Stimulated activated CD4-positive, alpha-beta T cell treated with anti-CD3 and anti-CD28 coated beads, Interleukin-4, amount 100 ng/mL, for 24 hours (primary cell): ENCODE results near the gene IZUMO2.
"Not testable (repeated sequence)": the region's sequence is repeated elsewhere in the genome, so short reads cannot be mapped to it uniquely, and the experiment has no call there.

Experiments used
- DNase-seq: peaks from one replicate; pipeline ENCODE4 v3.0.0-alpha.2; 2020

IZUMO2 gene

DNA sequence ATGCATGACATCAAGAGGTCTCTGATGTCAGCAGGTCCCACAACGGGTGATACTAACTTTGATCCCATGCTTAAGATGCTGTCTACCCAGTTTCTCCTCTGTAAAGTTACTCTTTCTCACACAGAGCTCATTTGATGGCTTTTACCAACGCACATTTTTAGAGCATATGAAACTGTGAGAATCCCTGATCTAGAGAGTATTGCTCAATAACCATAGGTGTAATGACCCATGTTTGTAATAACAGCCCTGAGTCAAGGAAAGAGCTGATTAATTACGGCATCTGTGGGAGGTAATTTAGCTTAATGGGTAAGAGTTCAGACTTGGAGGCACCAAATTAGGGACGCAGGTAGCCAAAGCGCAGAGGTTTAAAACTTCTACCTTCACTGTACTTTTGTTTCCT lies 18.0 kb upstream of the IZUMO2 start:
- no peak for DNase-seq

DNA sequence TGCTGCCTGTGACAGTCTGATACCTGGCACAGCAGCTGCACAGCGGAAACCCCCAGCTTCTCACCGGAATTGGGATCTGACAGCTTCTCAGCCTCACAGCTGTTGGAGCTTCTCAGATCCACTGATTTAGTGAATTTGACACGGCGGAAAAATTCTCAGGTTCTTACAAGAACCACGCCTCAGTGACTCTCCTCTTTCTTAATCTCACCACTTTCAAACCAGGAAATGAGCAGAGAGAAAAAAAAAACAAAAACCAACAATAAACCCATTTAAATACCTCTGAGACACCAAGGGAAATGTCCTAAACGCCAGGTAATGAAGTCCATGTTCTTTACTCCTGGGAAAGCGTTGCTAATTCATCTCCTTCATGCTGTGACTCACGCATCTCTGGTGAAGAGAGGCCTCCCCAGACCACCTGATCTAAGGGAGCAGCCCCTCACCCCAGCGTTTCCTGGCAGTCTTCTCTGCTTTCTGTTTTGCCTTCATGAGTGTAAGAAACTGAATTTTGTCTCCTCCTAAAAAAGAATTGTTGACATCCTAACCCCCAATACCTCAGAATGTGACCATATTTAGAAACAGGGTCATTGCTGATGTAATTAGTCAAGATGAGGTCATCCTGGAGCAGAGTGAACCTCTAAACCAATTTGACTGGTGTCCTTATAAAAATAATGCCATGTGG lies 15.9 kb upstream of the IZUMO2 start:
- DNase-seq, result no peak

DNA sequence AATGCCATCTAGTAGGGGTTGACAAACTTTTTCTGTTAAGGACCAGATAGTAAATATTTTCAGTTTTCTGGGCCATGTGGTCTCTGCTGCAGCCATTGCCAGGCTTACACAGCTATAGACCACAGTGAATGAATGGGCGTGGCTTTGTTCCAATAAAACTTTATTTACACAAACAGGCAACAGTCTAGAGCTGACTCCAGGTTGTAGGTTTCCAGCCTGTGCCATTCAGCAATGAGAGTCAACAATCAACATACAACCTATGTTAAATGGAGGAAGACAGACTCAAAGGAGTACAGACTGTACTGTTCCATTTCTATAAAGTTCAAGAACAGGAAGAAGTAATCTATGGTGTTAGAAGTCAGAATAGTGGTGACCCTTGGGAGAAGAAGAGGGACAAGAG lies 15.2 kb upstream of the IZUMO2 start:
- DNase-seq, result no peak

DNA sequence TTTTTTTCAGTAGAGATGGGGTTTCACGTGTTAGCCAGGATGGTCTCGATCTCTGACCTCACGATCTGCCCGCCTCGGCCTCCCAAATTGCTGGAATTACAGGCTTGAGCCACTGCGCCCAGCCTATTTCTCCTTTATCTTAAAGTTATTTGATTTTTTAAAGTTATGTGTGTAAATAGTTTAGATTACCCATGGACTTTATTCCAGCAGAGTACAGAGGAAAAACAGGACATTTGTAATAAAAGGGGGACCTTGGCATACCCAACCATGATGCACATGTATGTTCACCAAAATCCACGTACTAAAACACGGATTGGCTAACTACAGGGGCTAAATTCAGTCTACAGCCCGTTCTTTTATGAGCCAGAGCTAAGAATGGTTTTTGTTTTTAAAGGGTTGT lies 13.7 kb upstream of the IZUMO2 start:
- no peak for DNase-seq

DNA sequence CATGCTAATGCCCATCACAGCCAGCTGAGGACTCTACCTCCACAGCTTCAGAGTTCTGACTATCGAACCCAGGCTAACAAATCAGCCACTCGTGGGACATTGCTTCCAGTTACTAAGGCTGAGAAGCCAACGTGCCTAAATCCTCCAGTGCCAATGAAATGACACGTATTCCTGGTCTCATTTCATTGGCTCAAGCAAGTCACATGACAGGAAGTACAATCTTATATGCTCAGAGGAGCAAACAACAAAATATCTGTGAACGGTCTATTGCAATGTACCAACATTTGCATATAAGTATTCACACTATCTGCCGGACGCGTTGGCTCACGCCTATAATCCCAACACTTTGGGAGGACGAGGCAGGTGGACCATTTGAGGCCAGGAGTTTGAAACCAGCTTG lies 12.8 kb upstream of the IZUMO2 start:
- no peak for DNase-seq

DNA sequence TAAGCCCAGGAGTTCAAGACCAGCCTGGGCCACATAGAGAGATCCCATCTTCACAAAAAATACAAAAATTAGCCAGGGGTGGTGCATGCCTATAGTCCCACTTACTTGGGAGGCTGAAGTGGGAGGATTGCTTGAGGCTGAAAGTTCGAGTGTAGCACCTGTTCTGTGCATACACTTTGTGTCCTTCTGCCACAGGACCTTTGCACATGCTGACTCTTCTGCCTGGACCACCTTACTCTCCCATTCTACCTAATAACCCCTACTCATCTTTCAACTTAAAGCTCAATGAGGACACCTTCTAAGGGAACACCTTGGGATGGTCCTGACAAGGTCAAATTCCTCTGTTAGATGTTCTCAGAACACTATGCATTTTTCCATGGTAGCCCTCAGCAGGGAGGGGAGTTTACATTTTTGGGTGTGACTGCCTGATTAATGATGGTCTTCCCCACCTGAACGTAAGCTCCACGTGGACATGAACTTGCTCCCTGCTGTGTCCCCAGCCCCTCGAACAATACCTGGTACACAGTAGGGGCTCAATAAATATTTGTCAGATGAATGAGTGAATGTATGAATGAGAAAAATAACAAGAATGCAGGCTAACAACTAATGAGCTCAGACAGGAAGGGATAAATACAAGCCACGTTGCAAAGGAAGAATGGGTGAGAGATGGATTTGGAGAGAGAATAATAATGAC lies 11.2 kb upstream of the IZUMO2 start:
- no peak for DNase-seq

DNA sequence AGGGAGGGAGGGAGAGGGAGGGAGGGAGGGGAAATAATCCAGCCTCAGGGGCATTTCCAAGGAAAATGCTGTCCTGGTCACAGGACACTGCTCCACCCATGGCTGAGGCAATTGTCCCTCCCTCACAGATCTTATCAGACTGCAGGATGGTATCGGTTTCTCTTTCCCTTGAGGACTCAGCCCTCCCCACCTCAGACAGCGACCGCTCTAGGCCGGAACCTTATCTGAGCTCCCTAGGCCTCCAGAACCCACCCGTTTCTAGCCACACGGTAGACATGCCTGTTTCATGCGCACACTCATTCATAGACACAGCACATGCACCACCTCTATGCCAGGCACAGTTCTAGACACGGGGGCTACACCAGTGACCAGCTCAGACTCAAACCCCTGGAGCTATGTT lies 10.0 kb upstream of the IZUMO2 start:
- no peak for DNase-seq

DNA sequence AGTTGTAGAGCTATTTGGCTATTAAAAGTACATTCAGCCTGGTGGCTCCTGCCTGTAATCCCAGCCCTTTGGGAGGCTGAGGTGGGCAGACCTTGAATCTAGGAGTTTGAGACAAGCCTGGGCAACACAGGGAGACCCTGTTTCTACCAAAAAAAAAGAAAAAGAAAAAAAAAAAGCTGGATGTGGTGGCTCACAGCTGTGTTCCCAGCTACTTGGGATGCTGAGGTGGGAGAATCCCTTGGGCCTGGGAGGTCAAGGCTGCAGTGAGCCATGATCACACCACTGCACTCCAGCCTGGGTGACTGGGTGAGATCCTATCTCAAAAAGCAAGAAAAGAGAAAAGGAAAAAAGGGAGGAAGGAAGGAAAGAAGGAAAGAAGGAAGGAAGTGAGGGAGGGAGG lies 9.6 kb upstream of the IZUMO2 start:
- DNase-seq, result no peak

DNA sequence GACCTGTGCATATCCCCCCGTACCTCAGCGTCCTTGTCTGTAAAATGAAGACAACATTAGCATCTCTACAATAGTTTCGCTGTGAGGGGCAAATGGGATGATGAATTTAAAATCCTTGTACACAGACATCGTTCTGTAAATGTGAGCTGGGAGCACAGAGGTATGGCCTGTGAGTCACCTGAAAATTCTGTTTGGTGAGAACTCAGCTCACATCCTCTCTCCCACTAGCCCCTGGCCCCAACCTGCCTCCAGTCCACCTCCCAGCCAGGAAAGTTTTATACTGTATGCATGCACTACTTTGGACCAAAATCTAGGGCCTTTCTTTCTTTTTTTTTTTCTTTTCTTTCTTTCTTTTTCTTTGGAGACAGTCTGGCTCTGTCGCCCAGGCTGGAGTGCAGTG lies 8.7 kb upstream of the IZUMO2 start:
- no peak for DNase-seq

DNA sequence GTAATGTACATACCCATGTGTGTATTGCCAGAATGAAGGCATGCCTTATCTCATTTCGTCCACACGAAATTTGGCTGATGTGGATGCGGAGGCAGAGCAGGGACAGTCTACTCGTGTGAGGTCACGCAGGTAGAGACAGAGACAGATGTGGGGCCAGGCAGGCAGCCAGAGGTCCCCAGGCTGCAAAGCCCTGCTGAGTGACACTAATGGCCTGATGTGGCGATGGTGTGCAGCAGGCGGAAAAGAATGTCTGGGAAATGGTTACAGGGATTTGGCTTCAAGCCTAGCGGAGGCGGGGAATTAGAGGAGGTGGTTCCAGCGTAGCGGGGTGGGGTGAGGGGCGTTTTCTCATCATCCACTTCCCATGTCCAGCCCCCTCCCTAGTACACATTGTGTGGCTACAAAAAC lies 4.2 kb upstream of the IZUMO2 start:
- DNase-seq, result no peak

DNA sequence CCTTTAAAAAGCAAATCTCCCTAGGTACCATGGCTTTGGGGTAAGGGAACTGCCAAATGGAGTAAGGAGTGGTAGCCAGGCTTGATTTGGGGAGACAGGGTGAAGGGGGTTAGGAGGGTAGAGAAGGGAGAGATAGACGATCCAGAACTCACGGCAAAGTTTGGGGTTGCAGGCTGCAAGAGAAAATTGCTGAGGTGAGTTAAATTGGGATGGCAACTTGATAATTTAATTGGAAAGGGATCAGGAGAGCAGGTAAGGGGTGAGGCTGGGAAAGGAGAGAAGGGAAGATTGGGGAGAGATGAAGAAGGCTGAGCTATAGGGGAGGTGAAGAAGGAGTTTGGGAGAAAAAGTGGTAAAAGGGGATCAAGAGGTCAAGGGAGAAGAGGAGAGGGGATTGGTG lies 4.0 kb downstream of the IZUMO2 start:
- no peak for DNase-seq

DNA sequence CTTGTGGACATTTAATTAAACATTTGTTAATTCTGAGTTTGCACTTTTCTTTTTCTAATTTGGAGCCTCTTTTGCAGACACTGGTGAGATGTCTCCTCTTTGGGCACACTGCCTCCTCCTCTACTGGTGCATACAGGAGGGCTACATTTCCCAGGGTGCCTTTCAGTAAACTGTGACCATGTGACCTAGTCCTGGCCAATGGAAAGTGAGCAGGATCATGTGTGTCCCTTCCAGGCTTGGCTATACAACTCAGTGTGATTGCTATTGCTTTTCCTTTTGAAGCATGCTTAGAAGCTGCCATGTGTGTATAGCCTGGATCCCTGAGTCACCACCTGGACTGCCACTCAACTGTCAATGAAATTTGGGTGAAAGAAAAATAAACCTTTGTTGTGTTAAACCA lies 4.5 kb downstream of the IZUMO2 start:
- no peak for DNase-seq

DNA sequence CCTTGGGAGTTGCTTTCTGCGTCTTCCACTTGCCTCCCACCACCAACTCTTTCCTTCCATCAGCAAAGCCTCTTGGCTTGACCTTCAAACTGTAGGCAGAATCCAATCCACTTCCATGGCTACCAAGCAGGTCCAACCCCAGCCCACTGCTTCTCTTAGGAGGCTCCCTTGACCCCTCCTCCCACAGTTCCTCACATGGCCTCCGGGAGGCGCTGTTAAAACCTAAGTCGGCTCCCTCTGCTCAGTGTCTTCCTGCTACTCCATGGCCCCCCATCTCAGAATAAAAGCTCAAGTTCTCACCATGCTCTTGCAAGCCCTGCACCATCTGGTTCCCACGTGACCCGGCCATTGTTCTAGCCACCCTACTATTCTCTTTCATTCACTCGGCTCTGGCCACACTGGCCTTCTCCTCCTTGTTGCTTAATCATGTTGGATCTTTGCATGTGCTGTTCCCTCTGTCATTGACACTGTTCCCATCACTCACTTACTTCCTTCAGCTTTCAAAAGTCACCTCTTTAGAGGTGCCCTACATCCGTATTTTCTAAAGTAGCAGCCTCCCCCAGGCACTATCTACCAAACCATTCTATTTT lies 7.5 kb downstream of the IZUMO2 start:
- DNase-seq, result no peak

DNA sequence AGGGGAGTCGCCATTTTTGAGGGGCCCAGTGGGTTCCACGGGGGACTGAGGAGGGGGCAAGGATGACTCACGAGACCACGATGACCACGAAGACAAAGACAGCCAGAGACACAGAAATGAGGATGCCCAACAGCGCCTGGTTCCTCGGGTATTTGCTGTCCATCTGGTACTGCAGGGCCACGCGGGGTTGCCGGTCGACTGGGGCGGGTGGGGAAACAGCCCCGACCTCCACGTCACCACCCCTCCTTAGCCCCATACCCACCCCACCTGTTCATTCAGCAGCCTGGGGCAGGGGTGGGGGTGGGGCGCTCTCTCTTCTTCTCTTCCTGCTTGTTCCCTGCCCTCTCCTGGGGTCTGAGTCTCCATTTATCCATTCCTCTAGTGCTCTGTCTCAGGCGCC lies 8.6 kb downstream of the IZUMO2 start:
- DNase-seq, result no peak

DNA sequence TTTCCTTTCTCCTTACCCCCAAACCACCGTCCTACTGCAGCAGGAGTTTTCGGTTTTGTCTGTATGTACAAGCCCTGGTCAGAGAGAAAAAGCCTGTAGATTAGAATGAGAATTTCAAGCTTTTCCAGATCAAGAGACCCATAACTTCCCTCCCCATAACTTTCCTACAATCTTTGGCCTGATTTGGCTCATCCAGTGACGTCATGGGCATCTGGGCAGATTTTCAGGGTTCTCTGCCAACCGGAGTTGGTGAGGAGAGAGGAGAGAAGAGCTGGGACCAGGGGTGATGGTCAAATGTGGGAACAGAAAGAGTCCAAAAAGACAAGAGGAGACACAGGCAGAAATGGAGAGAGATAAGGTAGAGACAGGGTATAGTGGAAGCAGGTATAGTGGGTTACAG lies 10.5 kb downstream of the IZUMO2 start:
- no peak for DNase-seq

DNA sequence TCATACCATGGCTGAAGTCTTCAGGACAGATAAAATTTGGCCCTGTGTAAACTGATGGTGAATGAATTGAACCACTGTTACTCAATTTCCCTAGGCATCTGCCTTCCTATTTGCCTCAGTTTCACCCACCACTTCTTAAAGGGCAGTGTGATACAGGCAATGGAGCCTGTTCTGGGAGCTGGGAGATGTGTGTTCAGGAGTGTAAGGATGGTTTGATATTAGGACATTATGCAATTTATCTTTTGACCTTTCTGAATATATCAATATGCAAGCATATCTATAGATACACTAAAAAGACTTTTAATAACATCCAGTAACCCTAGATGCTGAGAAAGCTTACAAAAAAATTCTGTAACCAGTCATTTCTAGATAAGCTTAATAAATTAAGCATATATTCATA lies 14.6 kb downstream of the IZUMO2 start:
- no peak for DNase-seq

DNA sequence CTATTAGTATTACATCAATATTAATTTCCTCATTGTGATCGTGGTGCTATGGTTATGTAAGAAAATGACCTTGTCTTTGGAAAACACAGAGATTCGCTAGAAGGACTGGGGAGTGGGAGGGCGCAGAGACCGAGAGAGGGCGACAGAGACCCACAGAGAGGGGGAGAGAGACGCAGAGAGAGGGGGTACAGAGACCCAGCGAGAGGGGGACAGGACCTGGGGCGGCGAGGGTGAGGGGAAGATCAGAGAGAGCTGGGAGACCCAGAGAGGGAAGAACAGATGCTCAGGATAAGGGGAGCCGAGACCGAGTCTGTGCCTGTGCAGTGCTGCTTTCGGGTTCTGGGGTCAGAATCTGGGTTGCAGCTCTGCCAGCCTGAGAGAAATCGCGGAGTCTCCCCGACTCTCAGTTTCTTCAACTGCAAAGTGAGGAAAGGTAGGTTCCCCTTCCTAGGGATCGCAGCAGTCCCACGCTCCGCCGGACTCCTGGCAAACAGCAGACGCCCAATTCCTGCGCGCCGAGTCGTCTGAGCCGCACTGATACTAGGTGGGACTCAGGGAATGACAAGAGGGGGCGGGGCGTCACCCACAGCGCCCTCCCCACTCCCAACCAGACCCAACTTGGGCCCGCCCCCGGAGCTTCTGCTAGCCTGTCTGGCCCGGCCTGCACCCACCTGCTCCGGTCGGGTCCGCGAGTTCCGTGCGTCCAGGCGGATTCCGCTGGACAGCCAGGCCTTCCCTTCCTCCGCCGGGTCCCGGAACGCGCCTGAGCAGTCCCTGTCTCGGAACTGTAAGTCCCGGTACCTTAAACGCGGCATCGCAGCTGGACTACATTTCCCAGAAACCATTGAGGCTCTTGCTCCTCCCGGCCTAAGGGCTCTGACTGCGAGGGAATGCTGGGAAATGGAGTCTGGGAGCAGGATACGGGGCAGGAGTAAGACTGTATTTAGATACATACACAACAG lies 15.3 kb downstream of the IZUMO2 start:
- peak; percentile 76 for DNase-seq

DNA sequence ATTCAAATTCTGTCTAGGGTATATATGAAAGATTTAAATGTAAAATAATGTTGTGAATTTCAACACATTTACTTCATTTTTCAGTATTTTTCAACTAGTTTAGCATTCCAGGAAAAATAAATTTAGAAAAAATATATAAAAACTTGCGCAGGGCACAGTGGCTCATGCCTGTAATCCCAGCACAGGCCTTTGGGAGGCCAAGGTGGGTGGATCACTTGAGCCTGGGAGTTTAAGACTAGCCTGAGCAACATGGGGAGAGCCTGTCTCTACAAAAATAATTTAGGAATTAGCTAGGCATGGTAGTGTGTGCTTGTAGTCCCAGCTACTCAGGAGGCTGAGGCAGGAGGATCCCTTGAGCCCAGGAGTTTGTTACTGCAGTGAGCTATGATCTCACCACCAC lies 21.2 kb downstream of the IZUMO2 start:
- DNase-seq, result not testable (repeated sequence)

DNA sequence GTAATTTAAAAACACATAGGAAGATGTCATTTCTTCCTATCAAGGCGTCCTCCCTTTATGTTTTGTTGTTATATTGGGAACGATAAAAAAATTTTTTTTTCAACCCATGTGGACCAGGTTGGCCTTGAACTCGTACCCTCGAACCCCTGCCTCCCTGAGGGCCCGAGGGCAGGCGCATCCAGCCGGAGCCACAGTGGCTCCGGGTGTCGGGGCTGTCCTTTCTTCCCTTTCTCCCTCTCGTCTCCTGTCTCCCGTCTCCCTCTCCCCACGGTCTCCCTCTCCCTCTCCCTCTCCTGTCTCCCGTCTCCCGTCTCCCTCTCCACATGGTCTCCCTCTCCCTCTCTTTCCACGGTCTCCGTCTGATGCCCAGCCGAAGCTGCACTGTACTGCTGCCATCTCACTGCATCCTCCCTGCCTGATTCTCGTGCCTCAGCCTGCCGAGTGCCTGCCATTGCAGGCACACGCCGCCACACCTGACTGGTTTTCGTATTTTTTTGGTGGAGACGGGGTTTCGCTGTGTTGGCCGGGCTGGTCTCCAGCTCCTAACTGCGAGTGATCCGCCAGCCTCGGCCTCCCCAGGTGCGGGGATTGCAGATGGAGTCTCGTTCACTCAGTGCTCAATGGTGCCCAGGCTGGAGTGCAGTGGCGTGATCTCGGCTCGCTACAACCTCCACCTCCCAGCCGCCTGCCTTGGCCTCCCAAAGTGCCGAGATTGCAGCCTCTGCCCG lies 22.8 kb downstream of the IZUMO2 start:
- not testable (repeated sequence) for DNase-seq

DNA sequence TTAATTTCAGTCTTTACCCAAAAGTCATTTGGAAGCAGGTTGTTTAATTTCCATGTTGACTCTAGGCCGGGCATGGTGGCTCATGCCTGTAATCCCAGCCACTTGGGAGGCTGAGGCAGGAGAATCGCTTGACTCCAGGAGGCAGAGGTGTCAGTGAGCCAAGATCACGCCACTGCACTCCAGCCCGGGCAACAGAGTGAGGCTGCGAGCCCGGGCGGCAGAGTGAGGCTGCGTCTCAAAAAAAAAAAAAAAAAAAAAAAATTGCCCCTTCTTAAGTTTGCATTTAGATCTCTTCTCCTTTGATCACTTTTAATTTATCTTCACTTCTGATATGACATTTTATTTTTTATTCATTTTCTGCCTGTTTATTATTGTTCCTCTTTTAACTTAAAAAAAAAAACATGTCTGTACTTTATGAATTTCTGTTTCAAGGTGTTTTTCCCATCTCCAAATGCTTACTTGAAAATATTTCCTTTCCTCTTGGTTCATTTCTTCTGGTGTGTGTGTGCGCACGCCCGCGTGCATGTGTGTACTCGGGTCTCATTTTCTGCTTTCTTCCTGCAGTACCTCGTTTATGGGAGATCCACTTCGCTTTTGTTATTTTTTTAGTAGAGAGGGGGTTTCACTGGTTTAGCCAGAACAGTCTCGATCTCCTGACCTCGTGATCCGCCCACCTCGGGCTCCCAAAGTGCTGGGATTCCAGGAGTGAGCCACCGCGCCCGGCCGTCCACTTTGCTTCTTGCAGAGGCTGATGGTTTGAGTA lies 26.3 kb downstream of the IZUMO2 start:
- DNase-seq, result not testable (repeated sequence)

DNA sequence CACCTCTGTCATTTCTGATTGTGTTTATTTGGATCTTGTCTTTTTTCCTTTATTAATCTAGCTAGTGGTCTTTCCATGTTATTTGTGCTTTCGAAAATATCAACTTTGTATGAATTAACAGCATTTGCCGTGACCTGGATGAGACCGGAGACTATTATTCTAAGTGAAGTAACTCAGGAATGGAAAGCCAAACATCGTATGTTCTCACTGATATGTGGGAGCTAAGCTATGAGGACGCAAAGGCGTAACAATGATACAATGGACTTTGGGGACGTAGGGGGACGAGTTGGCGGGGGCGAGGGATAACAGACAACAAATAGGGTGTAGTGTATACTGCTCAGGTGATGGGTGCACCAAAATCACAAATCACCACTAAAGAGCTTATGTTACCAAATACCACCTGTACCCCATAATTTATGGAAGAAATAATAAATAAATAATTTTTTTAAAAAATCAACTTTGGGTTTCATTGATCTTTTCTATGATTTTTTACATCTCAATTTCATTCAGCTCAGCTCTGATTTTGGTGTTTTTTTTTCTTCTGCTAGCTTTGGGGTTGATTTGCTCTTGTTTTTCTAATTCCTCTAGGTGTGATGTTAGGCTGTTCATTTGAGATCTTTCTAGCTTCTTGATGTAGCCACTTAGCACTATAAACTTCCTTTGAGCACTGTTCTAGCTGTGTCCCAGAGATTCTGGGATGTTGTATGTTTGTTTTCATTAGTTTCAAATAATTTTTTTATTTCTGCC lies 27.1 kb downstream of the IZUMO2 start:
- not testable (repeated sequence) for DNase-seq
